CD4-positive, alpha-beta T cell treated with Interleukin-10 for 1 hour (primary cell): Measurements from ENCODE around the gene SERPIND1.
"Not testable (repeated sequence)": the region's sequence is repeated elsewhere in the genome, so short reads cannot be mapped to it uniquely, and the experiment has no call there.

Experiments
- DNase-seq: peaks from one replicate; pipeline ENCODE4 v3.0.0-alpha.2; 2020

The SERPIND1 gene

GRCh38 chr22:20818471-20818870 lies 44.6 kb downstream of the SERPIND1 start:
- no peak for DNase-seq

GRCh38 chr22:20819471-20819870 lies 45.6 kb downstream of the SERPIND1 start:
- no peak for DNase-seq

- DNase-seq, result not testable (repeated sequence)
Measured at GRCh38 chr22:20821717-20822239, 47.9 kb downstream of the SERPIND1 start.

- no peak for DNase-seq
Measured at GRCh38 chr22:20822240-20822639, 48.3 kb downstream of the SERPIND1 start.

GRCh38 chr22:20823264-20823663 lies 49.4 kb downstream of the SERPIND1 start:
- DNase-seq, result no peak

- DNase-seq, result not testable (repeated sequence)
Measured at GRCh38 chr22:20825216-20825615, 51.3 kb downstream of the SERPIND1 start.

GRCh38 chr22:20825624-20826023 lies 51.7 kb downstream of the SERPIND1 start:
- no peak for DNase-seq

- not testable (repeated sequence) for DNase-seq
Measured at GRCh38 chr22:20826373-20827152, 52.6 kb downstream of the SERPIND1 start.

- DNase-seq, result no peak
Measured at GRCh38 chr22:20829491-20830134, 55.7 kb downstream of the SERPIND1 start.

GRCh38 chr22:20833225-20833665 lies 59.3 kb downstream of the SERPIND1 start:
- DNase-seq, result no peak

- no peak for DNase-seq
Measured at GRCh38 chr22:20834206-20834605, 60.3 kb downstream of the SERPIND1 start.

GRCh38 chr22:20834725-20835124 lies 60.8 kb downstream of the SERPIND1 start:
- no peak for DNase-seq
